ENCODE results near the gene NKX6-2.

The NKX6-2 gene

GRCh38 chr10:132737390-132738048 lies 48.4 kb downstream of the NKX6-2 start:
- DNase-seq (ENCODE audit: low read depth), result no peak

- no peak for DNase-seq (ENCODE audit: low read depth)
Measured at GRCh38 chr10:132735923-132736391, 50.0 kb downstream of the NKX6-2 start.

GRCh38 chr10:132735341-132735775 lies 50.6 kb downstream of the NKX6-2 start:
- no peak for DNase-seq (ENCODE audit: low read depth)

GRCh38 chr10:132733926-132734325 lies 52.0 kb downstream of the NKX6-2 start:
- DNase-seq (ENCODE audit: low read depth), result no peak

All from stromal cell of bone marrow (primary cell).